Measurements from ENCODE around the gene HIVEP2. TPM values are rescaled to one million over a fixed set of nuclear protein-coding genes. Genes with fewer than 3 reads are reported as not detected.

HIVEP2 gene
- total and polyA plus RNA-seq, 8 donors = 0.58 to 14.3 (median 4.8) TPM

- TF ChIP-seq EP300 (IDR thresholded peaks at IDR 0.05) (no peak), POLR2A (IDR thresholded peaks at IDR 0.05) (no peak), CTCF (IDR thresholded peaks at IDR 0.05) (no peak)
- intact Hi-C loops (cut with DNase I; ENCODE audit: low total_unique reads) = no loop called here
- Histone ChIP-seq H3K4me1 (peaks cover 12 to 53% (median 31%) of the 10 kb centered on the region in 4 donors), H3K4me3 (no peak overlapping the region), H3K27me3 (no peaks in the 10 kb centered on the region), H3K9me3 (no peaks in the 10 kb centered on the region), H3K36me3 (no peaks in the 10 kb centered on the region), H3K27ac (no peak overlapping the region)
- no peak for DNase-seq
- WGBS, 5 donors = 84 to 92% (median 90%) methylated on average over 7 of the region's 7 CpGs
Observed at GRCh38 chr6:142941018-142941417, 4.0 kb downstream of the HIVEP2 start.

- no peak overlapping the region for H3K27ac ChIP-seq
- WGBS, 5 donors = 65 to 78% (median 69%) methylated on average over 3 of the region's 3 CpGs
- H3K27me3 ChIP-seq = no peaks in the 10 kb centered on the region
- H3K9me3 ChIP-seq = no peaks in the 10 kb centered on the region
- TF ChIP-seq POLR2A (IDR thresholded peaks at IDR 0.05) = no peak
- TF ChIP-seq EP300 (IDR thresholded peaks at IDR 0.05) = no peak
- no peak for TF ChIP-seq POLR2AphosphoS5 (IDR thresholded peaks at IDR 0.05)
- TF ChIP-seq CTCF (IDR thresholded peaks at IDR 0.05) = no peak
- H3K4me1 ChIP-seq = peaks cover 12 to 53% (median 31%) of the 10 kb centered on the region in 4 donors
- DNase-seq = no peak
- no peaks in the 10 kb centered on the region for H3K36me3 ChIP-seq
- intact Hi-C loops (cut with DNase I; ENCODE audit: low total_unique reads) = no loop called here
- no peak overlapping the region for H3K4me3 ChIP-seq
Observed at GRCh38 chr6:142940487-142940886, 4.5 kb downstream of the HIVEP2 start.

- peak in 1 of 2 donors; percentile 36 for DNase-seq
- Histone ChIP-seq H3K4me3 (no peak overlapping the region), H3K27me3 (no peaks in the 10 kb centered on the region), H3K27ac (no peak overlapping the region), H3K36me3 (no peaks in the 10 kb centered on the region), H3K9me3 (no peaks in the 10 kb centered on the region), H3K4me1 (peaks cover 7 to 61% (median 31%) of the 10 kb centered on the region in 4 donors)
- 38 to 63% (median 48%) methylated on average over 5 of the region's 5 CpGs for WGBS, 5 donors
- no peak for TF ChIP-seq POLR2AphosphoS5 (IDR thresholded peaks at IDR 0.05)
- no peak for TF ChIP-seq POLR2A (IDR thresholded peaks at IDR 0.05)
- no peak for TF ChIP-seq CTCF (IDR thresholded peaks at IDR 0.05)
- TF ChIP-seq EP300 (IDR thresholded peaks at IDR 0.05) = no peak
- intact Hi-C loops (cut with DNase I; ENCODE audit: low total_unique reads) = no loop called here
Observed at GRCh38 chr6:142938510-142938909, 6.5 kb downstream of the HIVEP2 start.

GRCh38 chr6:142937986-142938385, 7.0 kb downstream of the HIVEP2 start:
- H3K9me3 ChIP-seq = no peaks in the 10 kb centered on the region
- H3K27me3 ChIP-seq = no peaks in the 10 kb centered on the region

More at GRCh38 chr6:142937986-142938385, 7.0 kb downstream of the HIVEP2 start:
- no peaks in the 10 kb centered on the region for H3K36me3 ChIP-seq
- TF ChIP-seq EP300 (IDR thresholded peaks at IDR 0.05) (no peak), POLR2AphosphoS5 (IDR thresholded peaks at IDR 0.05) (no peak)
- no peak for DNase-seq
- intact Hi-C loops (cut with DNase I; ENCODE audit: low total_unique reads) = no loop called here
- H3K4me1 ChIP-seq = peaks cover 2 to 61% (median 29%) of the 10 kb centered on the region in 4 donors
- no peak overlapping the region for H3K4me3 ChIP-seq
- WGBS, 5 donors = 79 to 91% (median 85%) methylated on average over 5 of the region's 5 CpGs
- no peak overlapping the region for H3K27ac ChIP-seq

Data from stomach (tissue), 9 donors.